AG04450 (cell line): Measurements from ENCODE around the gene SLC1A2. TPM values are rescaled to one million over a fixed set of nuclear protein-coding genes. Genes with fewer than 3 reads are reported as not detected.
A peak's percentile ranks its signal among the peaks of the same experiment; 100 is the strongest.

ENCODE experiments used
- CTCF ChIA-PET: fragments of 300-600, 350-600 bp; formaldehyde crosslinking; extraction: SDS; loops from one replicate; lab custom pipeline; 2022; ENCODE audit warnings: antibody characterized with exemption, inconsistent platforms; lab: Charles Lee
- POLR2A ChIA-PET: fragments of 350-600 bp; formaldehyde crosslinking; extraction: SDS; loops from one replicate; lab custom pipeline; 2021; ENCODE audit warnings: antibody characterized with exemption, inconsistent platforms; lab: Yijun Ruan, JAX
- DNase-seq: peaks from one replicate; pipeline ENCODE4 v3.0.0-alpha.2; 2011; ENCODE audit warnings: low read depth, low spot score
- H3K27ac ChIP-seq: one replicate; pipeline ENCODE4 v1.5.1; 2012; ENCODE audit warnings: low read depth, low read length, control low read depth
- H3K27me3 ChIP-seq: one replicate; pipeline ENCODE4 v1.6.0; 2012; ENCODE audit warnings: low read length; ENCODE audit not compliant: control insufficient read depth, insufficient read depth
- H3K4me3 ChIP-seq: 2 replicates; pipeline ENCODE4 v1.5.1; 2011; ENCODE audit warnings: mild to moderate bottlenecking, low read depth, low read length, control low read depth
- H3K9me3 ChIP-seq: 2 replicates; pipeline ENCODE4 v1.5.1; 2012; ENCODE audit warnings: low read length; ENCODE audit not compliant: control insufficient read depth, insufficient read depth
- polyA plus RNA-seq: library from polyadenylated mRNA; depleted of rRNA; stranded (reverse); fragments of >200 nt; gene quantifications from 2 replicates; pipeline ENCODE4 v1.2.3, GENCODE V29; 2011
- TF ChIP-seq, protein P1 (sequence below): IDR thresholded peaks from 2 replicates; pipeline ENCODE4 v1.5.1; 2011; ENCODE audit warnings: low read depth, low read length, control low read depth, inconsistent platforms

Gene SLC1A2
- polyA plus RNA-seq, 1 experiment = 1.1 TPM

DNA sequence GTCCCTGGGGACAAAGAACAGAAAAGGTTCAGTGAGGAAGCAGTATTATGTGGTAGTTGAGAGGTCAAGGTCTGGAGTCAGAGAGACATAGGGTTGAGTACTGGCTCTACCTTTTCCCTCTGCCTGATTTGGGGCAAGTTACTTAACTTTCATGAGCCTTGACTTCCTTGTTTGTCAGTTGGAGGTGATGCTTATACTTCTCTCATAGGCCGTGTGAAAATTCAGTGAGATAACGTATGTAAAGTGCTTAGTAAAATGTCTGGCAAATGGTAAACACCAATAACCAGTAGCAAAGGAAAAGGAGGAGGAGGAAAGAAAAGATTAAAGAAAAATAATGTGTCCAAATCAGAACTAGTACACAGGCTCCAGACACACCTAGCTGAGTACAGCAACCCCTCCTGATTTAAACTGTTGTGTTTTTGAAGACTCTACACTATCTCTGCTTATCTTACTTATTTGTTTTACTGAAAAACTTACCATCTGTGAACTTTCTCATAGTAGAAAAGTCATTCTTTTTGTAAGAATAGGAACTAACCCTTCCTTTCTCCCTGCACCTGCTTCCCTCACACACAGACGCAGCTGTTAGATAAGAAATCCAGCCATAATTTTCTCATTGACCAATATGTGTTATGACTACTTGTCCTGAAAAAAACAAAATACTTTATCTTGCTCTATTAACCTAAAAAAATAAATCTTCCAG, 153.5 kb downstream of the SLC1A2 start:
- H3K9me3 ChIP-seq = no peaks in the 10 kb centered on the region
- ChIA-PET CTCF (interaction anchor here (0.6 to 1.9 kb wide), 2 partner anchors 40 to 184 kb away, joined by 4 to 6 read pairs; no protein-coding TSS in a partner anchor), POLR2A (no interaction called here)
- no peaks in the 10 kb centered on the region for H3K27me3 ChIP-seq
- TF ChIP-seq, protein P1, sequence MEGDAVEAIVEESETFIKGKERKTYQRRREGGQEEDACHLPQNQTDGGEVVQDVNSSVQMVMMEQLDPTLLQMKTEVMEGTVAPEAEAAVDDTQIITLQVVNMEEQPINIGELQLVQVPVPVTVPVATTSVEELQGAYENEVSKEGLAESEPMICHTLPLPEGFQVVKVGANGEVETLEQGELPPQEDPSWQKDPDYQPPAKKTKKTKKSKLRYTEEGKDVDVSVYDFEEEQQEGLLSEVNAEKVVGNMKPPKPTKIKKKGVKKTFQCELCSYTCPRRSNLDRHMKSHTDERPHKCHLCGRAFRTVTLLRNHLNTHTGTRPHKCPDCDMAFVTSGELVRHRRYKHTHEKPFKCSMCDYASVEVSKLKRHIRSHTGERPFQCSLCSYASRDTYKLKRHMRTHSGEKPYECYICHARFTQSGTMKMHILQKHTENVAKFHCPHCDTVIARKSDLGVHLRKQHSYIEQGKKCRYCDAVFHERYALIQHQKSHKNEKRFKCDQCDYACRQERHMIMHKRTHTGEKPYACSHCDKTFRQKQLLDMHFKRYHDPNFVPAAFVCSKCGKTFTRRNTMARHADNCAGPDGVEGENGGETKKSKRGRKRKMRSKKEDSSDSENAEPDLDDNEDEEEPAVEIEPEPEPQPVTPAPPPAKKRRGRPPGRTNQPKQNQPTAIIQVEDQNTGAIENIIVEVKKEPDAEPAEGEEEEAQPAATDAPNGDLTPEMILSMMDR = no peak
- H3K4me3 ChIP-seq = no peak overlapping the region
- DNase-seq = no peak
- no peak overlapping the region for H3K27ac ChIP-seq

GRCh38 chr11:35262735-35263134, 156.6 kb downstream of the SLC1A2 start:
- TF ChIP-seq, protein P1 = no peak
- CTCF ChIA-PET = no interaction called here
- no peak for DNase-seq
- Histone ChIP-seq H3K9me3 (no peaks in the 10 kb centered on the region), H3K27ac (no peak overlapping the region), H3K27me3 (no peaks in the 10 kb centered on the region), H3K4me3 (no peak overlapping the region)
- POLR2A ChIA-PET = no interaction called here

DNA sequence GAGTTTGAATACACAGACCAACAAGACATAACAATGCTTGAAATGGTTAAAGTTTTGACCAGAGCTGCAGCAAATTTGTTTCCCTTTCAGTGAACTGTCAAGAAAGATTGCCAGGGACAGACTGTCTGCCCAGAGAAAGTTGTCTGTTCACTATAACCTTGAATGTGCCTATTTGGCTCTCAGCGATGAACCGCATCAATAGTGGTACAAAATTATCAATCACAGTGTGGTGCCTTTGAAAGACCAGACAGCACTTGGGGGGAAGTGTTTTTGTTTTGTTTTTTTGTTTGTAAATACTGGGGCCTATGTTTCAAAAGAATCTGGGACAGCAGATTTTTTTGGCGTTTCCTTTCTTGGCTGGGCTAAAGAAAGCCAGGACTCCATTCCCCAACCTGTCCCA, 157.3 kb downstream of the SLC1A2 start:
- TF ChIP-seq, protein P1 = no peak
- no peaks in the 10 kb centered on the region for H3K27me3 ChIP-seq
- H3K27ac ChIP-seq = no peak overlapping the region
- ChIA-PET POLR2A (no interaction called here), CTCF (no interaction called here)
- H3K4me3 ChIP-seq = no peak overlapping the region
- no peaks in the 10 kb centered on the region for H3K9me3 ChIP-seq
- no peak for DNase-seq

GRCh38 chr11:35261197-35261596, 158.2 kb downstream of the SLC1A2 start:
- no peaks in the 10 kb centered on the region for H3K27me3 ChIP-seq
- H3K9me3 ChIP-seq = no peaks in the 10 kb centered on the region
- DNase-seq = no peak
- ChIA-PET POLR2A (interaction anchor here (0.7 kb wide), 1 partner anchor 14 kb away, joined by 3 read pairs; no protein-coding TSS in a partner anchor), CTCF (interaction anchor here (1.0 kb wide), 1 partner anchor 130 kb away, joined by 3 read pairs; no protein-coding TSS in a partner anchor)
- no peak overlapping the region for H3K27ac ChIP-seq
- H3K4me3 ChIP-seq = no peak overlapping the region
- TF ChIP-seq, protein P1 = no peak

GRCh38 chr11:35260342-35260985, 158.9 kb downstream of the SLC1A2 start:
- CTCF ChIA-PET = interaction anchor here (1.0 kb wide), 1 partner anchor 131 kb away, joined by 3 read pairs; no protein-coding TSS in a partner anchor
- Histone ChIP-seq H3K27me3 (no peaks in the 10 kb centered on the region), H3K9me3 (no peaks in the 10 kb centered on the region), H3K4me3 (no peak overlapping the region), H3K27ac (peak overlapping the region; percentile 59)
- POLR2A ChIA-PET = interaction anchor here (0.6 to 0.7 kb wide), 2 partner anchors 14 to 96 kb away, joined by 3 to 4 read pairs; no protein-coding TSS in a partner anchor
- TF ChIP-seq, protein P1 = no peak
- DNase-seq = peak; percentile 72
